Smooth muscle cell (in vitro differentiated cells): ENCODE data around the gene TGIF1. TPM values are rescaled to one million over a fixed set of nuclear protein-coding genes. Genes with fewer than 3 reads are reported as not detected.

Experiments
- DNase-seq: peaks from one replicate; lab custom pipeline; 2025; ENCODE audit not compliant: unreplicated experiment; lab: John Stamatoyannopoulos, UW
- H2AFZ ChIP-seq: fragments of 200-600 bp; sonication (generic); 2 replicates; pipeline ENCODE4 v1.6.0; 2016; ENCODE audit warnings: antibody characterized with exemption, low read depth, mild to moderate bottlenecking
- H3F3A ChIP-seq: fragments of 200-600 bp; sonication (generic); 2 replicates; pipeline ENCODE4 v1.6.0; 2017; ENCODE audit warnings: antibody characterized with exemption, low read depth
- H3K27ac ChIP-seq: fragments of 200-600 bp; sonication (generic); 2 replicates; pipeline ENCODE4 v1.5.1; 2016; ENCODE audit warnings: low read depth, mild to moderate bottlenecking
- H3K27me3 ChIP-seq: fragments of 200-600 bp; sonication (generic); 2 replicates; pipeline ENCODE4 v1.6.1; 2016; ENCODE audit warnings: low read depth, mild to moderate bottlenecking
- H3K36me3 ChIP-seq: fragments of 200-600 bp; sonication (generic); 2 replicates; pipeline ENCODE4 v1.5.1; 2016; ENCODE audit warnings: low read depth
- H3K4me1 ChIP-seq: fragments of 200-600 bp; sonication (generic); 2 replicates; pipeline ENCODE4 v1.5.1; 2016; ENCODE audit warnings: low read depth
- H3K4me2 ChIP-seq: fragments of 200-600 bp; sonication (generic); 2 replicates; pipeline ENCODE4 v1.6.0; 2016; ENCODE audit warnings: mild to moderate bottlenecking
- H3K4me3 ChIP-seq: fragments of 200-600 bp; sonication (generic); 2 replicates; pipeline ENCODE4 v1.5.1; 2016; ENCODE audit warnings: mild to moderate bottlenecking
- H3K79me2 ChIP-seq: fragments of 200-600 bp; sonication (generic); 2 replicates; pipeline ENCODE4 v1.6.0; 2016; ENCODE audit warnings: low read depth, mild to moderate bottlenecking
- H3K9ac ChIP-seq: fragments of 200-600 bp; sonication (generic); 2 replicates; pipeline ENCODE4 v1.6.0; 2016; ENCODE audit warnings: low read depth
- H3K9me3 ChIP-seq: fragments of 200-600 bp; sonication (generic); replicated peaks from 2 replicates; pipeline ENCODE4 v1.5.1; 2016; ENCODE audit warnings: low read depth
- H4K20me1 ChIP-seq: fragments of 200-600 bp; sonication (generic); 2 replicates; pipeline ENCODE4 v1.6.0; 2016; ENCODE audit warnings: low read depth
- WGBS: methylation state at CpG from one replicate; pipeline ENCODE4 v1.1.7; 2016; ENCODE audit warnings: low lambda C conversion rate; 5-methylcytosine and 5-hydroxymethylcytosine counted together
- polyA plus RNA-seq: library from polyadenylated mRNA; unstranded; fragments of >200 nt; fragmentation: Nextera tagmentation; extraction: Ambion mirVana; gene quantifications from 2 replicates; pipeline ENCODE4 v1.2.1, GENCODE V29; 2016
- total RNA-seq: library from RNA; depleted of rRNA; stranded (reverse); fragments of >200 nt; gene quantifications from 2 replicates; pipeline ENCODE4 v1.2.3, GENCODE V29; 2014
- TF ChIP-seq, protein P1 (sequence below): fragments of 200-600 bp; sonication (generic); IDR thresholded peaks from 2 replicates; pipeline ENCODE4 v1.5.1; 2017; ENCODE audit warnings: borderline replicate concordance, mild to moderate bottlenecking, antibody characterized with exemption; ENCODE audit not compliant: insufficient read depth, poor library complexity, severe bottlenecking

The TGIF1 gene
- total and polyA plus RNA-seq, 2 experiments from 2014 or later: 96.7 to 165 TPM

DNA sequence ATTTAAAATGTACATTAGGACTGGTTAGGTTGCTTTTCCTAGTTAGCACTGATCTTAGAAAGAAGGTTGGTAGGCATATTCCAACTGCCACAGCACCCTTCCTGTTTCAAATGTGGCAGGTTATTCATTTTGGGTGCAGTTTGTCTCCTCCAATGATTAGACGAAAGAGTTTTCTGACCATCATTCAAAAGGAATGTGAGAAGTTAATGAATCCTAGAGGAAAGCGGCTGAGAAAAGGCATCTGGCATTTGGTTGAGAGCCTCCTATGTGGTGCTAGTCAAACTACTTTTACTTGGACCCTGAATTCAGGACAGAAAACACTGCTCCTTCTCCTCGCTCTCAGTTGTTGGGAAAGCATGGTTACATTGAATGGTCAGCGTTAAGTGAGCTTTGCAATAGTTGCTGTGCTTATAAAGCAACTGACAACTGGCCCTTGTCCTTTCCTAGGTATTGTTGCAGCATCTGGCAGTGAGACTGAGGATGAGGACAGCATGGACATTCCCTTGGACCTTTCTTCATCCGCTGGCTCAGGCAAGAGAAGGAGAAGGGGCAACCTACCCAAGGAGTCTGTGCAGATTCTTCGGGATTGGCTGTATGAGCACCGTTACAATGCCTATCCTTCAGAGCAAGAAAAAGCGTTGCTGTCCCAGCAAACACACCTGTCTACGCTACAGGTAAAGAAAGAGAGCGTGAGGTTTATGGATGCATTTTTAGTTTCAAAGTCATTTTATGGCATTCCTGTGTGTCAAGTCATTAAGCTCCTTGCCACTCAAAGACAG is 6.1 kb downstream of the TGIF1 start:
- WGBS: 54% methylated on average over 10 of the region's 10 CpGs

GRCh38 chr18:3456686-3457069 is 6.7 kb downstream of the TGIF1 start:
- peak overlapping the region; percentile 99 for H3K27ac ChIP-seq
- H3F3A ChIP-seq: peaks cover 52% of the 10 kb centered on the region
- no peaks in the 10 kb centered on the region for H3K27me3 ChIP-seq
- no peak overlapping the region for H2AFZ ChIP-seq
- H4K20me1 ChIP-seq: peaks cover 72% of the 10 kb centered on the region
- no peak for DNase-seq
- WGBS: 52% methylated on average over 1 of the region's 1 CpG
- TF ChIP-seq, protein P1, sequence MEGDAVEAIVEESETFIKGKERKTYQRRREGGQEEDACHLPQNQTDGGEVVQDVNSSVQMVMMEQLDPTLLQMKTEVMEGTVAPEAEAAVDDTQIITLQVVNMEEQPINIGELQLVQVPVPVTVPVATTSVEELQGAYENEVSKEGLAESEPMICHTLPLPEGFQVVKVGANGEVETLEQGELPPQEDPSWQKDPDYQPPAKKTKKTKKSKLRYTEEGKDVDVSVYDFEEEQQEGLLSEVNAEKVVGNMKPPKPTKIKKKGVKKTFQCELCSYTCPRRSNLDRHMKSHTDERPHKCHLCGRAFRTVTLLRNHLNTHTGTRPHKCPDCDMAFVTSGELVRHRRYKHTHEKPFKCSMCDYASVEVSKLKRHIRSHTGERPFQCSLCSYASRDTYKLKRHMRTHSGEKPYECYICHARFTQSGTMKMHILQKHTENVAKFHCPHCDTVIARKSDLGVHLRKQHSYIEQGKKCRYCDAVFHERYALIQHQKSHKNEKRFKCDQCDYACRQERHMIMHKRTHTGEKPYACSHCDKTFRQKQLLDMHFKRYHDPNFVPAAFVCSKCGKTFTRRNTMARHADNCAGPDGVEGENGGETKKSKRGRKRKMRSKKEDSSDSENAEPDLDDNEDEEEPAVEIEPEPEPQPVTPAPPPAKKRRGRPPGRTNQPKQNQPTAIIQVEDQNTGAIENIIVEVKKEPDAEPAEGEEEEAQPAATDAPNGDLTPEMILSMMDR: no peak
- no peak overlapping the region for H3K4me3 ChIP-seq
- peaks cover 5% of the 10 kb centered on the region for H3K36me3 ChIP-seq
- H3K79me2 ChIP-seq: peaks cover 78% of the 10 kb centered on the region
- no peaks in the 10 kb centered on the region for H3K9me3 ChIP-seq
- peak overlapping the region; percentile 92 for H3K4me2 ChIP-seq
- H3K9ac ChIP-seq: no peak overlapping the region
- H3K4me1 ChIP-seq: peaks cover 56% of the 10 kb centered on the region

More for the DNA sequence above, 6.1 kb downstream of the TGIF1 start:
- H3K36me3 ChIP-seq: peaks cover 5% of the 10 kb centered on the region
- peak overlapping the region; percentile 92 for H3K4me2 ChIP-seq
- H3K9ac ChIP-seq: peak overlapping the region; percentile 99
- peak overlapping the region; percentile 95 for H3K4me3 ChIP-seq
- H3K27me3 ChIP-seq: no peaks in the 10 kb centered on the region
- no peak for DNase-seq
- peaks cover 84% of the 10 kb centered on the region for H3K79me2 ChIP-seq
- peak overlapping the region; percentile 99 for H3K27ac ChIP-seq
- TF ChIP-seq, protein P1: no peak
- no peaks in the 10 kb centered on the region for H3K9me3 ChIP-seq
- H4K20me1 ChIP-seq: peaks cover 72% of the 10 kb centered on the region
- H3F3A ChIP-seq: peaks cover 48% of the 10 kb centered on the region
- H3K4me1 ChIP-seq: peaks cover 50% of the 10 kb centered on the region
- no peak overlapping the region for H2AFZ ChIP-seq

- Histone ChIP-seq H3K79me2 (peaks cover 72% of the 10 kb centered on the region), H3K4me1 (peaks cover 62% of the 10 kb centered on the region), H3K9me3 (no peaks in the 10 kb centered on the region), H3K27ac (peak overlapping the region; percentile 99), H3K36me3 (peaks cover 5% of the 10 kb centered on the region), H2AFZ (no peak overlapping the region), H3F3A (peaks cover 58% of the 10 kb centered on the region), H4K20me1 (peaks cover 69% of the 10 kb centered on the region), H3K9ac (no peak overlapping the region), H3K4me2 (no peak overlapping the region), H3K27me3 (no peaks in the 10 kb centered on the region), H3K4me3 (no peak overlapping the region)
- 87% methylated on average over 15 of the region's 15 CpGs for WGBS
- no peak for DNase-seq
- TF ChIP-seq, protein P1: no peak
These were observed 7.3 kb downstream of the TGIF1 start for GRCh38 chr18:3457261-3457724.
